Loucy (cell line): ENCODE data around the gene SCRN1.

Experiments
- H2AFZ ChIP-seq: fragments of 200-600 bp; sonication (generic); 2 replicates; pipeline ENCODE4 v1.6.0; 2016; ENCODE audit warnings: antibody characterized with exemption, mild to moderate bottlenecking, low read length, moderate library complexity
- H3F3A ChIP-seq: fragments of 200-600 bp; 2 replicates; pipeline ENCODE4 v1.6.0; 2016; ENCODE audit warnings: antibody characterized with exemption, low read depth, mild to moderate bottlenecking
- H3K27me3 ChIP-seq: fragments of 200-600 bp; sonication (generic); 2 replicates; pipeline ENCODE4 v1.6.1; 2014; ENCODE audit warnings: low read length, mild to moderate bottlenecking; ENCODE audit not compliant: insufficient read depth, poor library complexity, severe bottlenecking
- H3K36me3 ChIP-seq: fragments of 200-600 bp; sonication (generic); 2 replicates; pipeline ENCODE4 v1.6.1; 2016; ENCODE audit warnings: low read length; ENCODE audit not compliant: insufficient read depth
- H3K4me1 ChIP-seq: fragments of 200-600 bp; sonication (generic); 2 replicates; pipeline ENCODE4 v1.5.1; 2014; ENCODE audit warnings: low read length, mild to moderate bottlenecking; ENCODE audit not compliant: insufficient read depth, poor library complexity, severe bottlenecking
- H3K4me2 ChIP-seq: fragments of 200-600 bp; sonication (generic); 2 replicates; pipeline ENCODE4 v1.6.0; 2014; ENCODE audit warnings: antibody characterized with exemption, low read length, low read depth, mild to moderate bottlenecking; ENCODE audit not compliant: poor library complexity, severe bottlenecking
- H3K4me3 ChIP-seq: fragments of 200-600 bp; sonication (generic); 2 replicates; pipeline ENCODE4 v1.5.1; 2014; ENCODE audit warnings: low read length, mild to moderate bottlenecking, mixed read lengths; ENCODE audit not compliant: poor library complexity, severe bottlenecking
- H3K79me2 ChIP-seq: fragments of 200-600 bp; sonication (generic); 2 replicates; pipeline ENCODE4 v1.6.1; 2014; ENCODE audit warnings: low read length; ENCODE audit not compliant: insufficient read depth
- H3K9ac ChIP-seq: fragments of 200-600 bp; sonication (generic); 2 replicates; pipeline ENCODE4 v1.6.0; 2014; ENCODE audit warnings: mild to moderate bottlenecking, low read depth, low read length, moderate library complexity; ENCODE audit not compliant: poor library complexity, severe bottlenecking
- H3K9me2 ChIP-seq: fragments of 200-600 bp; sonication (generic); replicated peaks from 2 replicates; pipeline ENCODE4 v1.6.1; 2016; ENCODE audit warnings: low read depth, low read length, mixed read lengths
- H3K9me3 ChIP-seq: fragments of 200-600 bp; sonication (generic); 2 replicates; pipeline ENCODE4 v1.6.1; 2014; ENCODE audit warnings: mild to moderate bottlenecking, antibody characterized with exemption, low read length, low read depth; ENCODE audit not compliant: insufficient read depth
- H4K20me1 ChIP-seq: fragments of 200-600 bp; sonication (generic); 2 replicates; pipeline ENCODE4 v1.6.0; 2014; ENCODE audit warnings: antibody characterized with exemption, low read length, mild to moderate bottlenecking; ENCODE audit not compliant: insufficient read depth, poor library complexity, severe bottlenecking
- EZH2phosphoT487 ChIP-seq: fragments of 200-600 bp; IDR thresholded peaks from 2 replicates; pipeline ENCODE4 v1.6.1; 2018; ENCODE audit warnings: antibody characterized with exemption, mild to moderate bottlenecking, moderate library complexity, borderline replicate concordance
- TF ChIP-seq, protein P1 (sequence below): fragments of 200-600 bp; sonication (generic); conservative IDR thresholded peaks from 2 replicates; pipeline ENCODE4 v1.5.1; 2014; ENCODE audit warnings: mild to moderate bottlenecking, antibody characterized with exemption, low read length

The SCRN1 gene

GRCh38 chr7:29886827-29887226 lies 102.8 kb downstream of the SCRN1 start:
- H3K4me1 ChIP-seq, result no peaks in the 10 kb centered on the region
- no peaks in the 10 kb centered on the region for H4K20me1 ChIP-seq
- H3K79me2 ChIP-seq, result no peaks in the 10 kb centered on the region
- no peaks in the 10 kb centered on the region for H3K9me3 ChIP-seq
- H3K9me2 ChIP-seq, result no peaks in the 10 kb centered on the region
- TF ChIP-seq, protein P1, sequence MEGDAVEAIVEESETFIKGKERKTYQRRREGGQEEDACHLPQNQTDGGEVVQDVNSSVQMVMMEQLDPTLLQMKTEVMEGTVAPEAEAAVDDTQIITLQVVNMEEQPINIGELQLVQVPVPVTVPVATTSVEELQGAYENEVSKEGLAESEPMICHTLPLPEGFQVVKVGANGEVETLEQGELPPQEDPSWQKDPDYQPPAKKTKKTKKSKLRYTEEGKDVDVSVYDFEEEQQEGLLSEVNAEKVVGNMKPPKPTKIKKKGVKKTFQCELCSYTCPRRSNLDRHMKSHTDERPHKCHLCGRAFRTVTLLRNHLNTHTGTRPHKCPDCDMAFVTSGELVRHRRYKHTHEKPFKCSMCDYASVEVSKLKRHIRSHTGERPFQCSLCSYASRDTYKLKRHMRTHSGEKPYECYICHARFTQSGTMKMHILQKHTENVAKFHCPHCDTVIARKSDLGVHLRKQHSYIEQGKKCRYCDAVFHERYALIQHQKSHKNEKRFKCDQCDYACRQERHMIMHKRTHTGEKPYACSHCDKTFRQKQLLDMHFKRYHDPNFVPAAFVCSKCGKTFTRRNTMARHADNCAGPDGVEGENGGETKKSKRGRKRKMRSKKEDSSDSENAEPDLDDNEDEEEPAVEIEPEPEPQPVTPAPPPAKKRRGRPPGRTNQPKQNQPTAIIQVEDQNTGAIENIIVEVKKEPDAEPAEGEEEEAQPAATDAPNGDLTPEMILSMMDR, result no peak
- no peak for TF ChIP-seq EZH2phosphoT487
- no peak overlapping the region for H2AFZ ChIP-seq
- H3F3A ChIP-seq, result no peaks in the 10 kb centered on the region
- no peak overlapping the region for H3K9ac ChIP-seq
- no peaks in the 10 kb centered on the region for H3K27me3 ChIP-seq
- no peaks in the 10 kb centered on the region for H3K36me3 ChIP-seq
- no peak overlapping the region for H3K4me3 ChIP-seq
- no peak overlapping the region for H3K4me2 ChIP-seq

GRCh38 chr7:29885626-29886025 lies 104.0 kb downstream of the SCRN1 start:
- H4K20me1 ChIP-seq, result no peaks in the 10 kb centered on the region
- no peaks in the 10 kb centered on the region for H3K36me3 ChIP-seq
- H3K9me3 ChIP-seq, result no peaks in the 10 kb centered on the region
- no peaks in the 10 kb centered on the region for H3K4me1 ChIP-seq
- no peaks in the 10 kb centered on the region for H3F3A ChIP-seq
- H3K79me2 ChIP-seq, result no peaks in the 10 kb centered on the region
- H3K9ac ChIP-seq, result no peak overlapping the region
- H3K4me2 ChIP-seq, result no peak overlapping the region
- no peak for TF ChIP-seq EZH2phosphoT487
- TF ChIP-seq, protein P1, result no peak
- H3K9me2 ChIP-seq, result no peaks in the 10 kb centered on the region
- H3K27me3 ChIP-seq, result no peaks in the 10 kb centered on the region
- H3K4me3 ChIP-seq, result no peak overlapping the region
- no peak overlapping the region for H2AFZ ChIP-seq

DNA sequence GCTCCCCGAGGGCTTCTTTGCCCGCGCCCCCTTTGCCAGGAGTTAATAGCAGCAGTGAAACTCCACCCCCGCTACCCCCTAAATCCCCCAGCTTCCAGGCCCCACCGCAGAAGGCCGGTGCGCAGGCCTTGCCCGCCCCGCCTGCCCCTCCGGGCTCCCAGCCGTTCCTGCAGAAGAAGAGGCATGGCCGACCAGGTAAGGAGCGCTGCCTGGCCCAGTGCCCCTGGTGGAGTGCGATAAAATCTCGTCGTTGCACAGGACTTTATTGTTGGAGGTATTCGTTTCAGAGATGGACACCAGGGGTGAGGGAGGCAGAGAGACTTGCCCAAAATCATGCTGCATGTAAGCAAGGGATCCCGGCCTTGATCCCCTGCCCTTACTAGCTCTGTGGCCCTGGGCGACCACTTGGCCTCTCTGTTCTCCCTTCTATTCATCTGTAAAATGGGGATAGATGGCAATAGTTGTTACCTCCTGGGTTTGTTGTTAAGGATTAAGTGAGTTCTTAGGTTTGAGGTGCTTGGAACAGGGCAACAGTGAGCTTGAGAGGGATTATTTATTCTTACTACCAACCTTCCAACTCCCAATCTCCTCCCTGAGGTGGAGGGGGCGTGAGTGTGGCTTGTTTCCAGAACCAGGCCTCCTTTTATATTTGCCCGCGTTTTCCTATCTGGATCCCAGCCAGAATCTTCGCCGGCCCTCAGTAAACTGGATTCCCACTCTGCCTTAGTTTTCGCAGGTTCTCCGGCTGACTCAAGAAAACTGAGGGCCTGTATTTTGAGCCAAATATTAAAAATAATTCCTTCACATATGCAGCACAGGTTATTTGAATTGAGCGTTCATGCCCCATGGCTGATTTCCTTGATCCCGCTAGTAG lies 105.0 kb downstream of the SCRN1 start:
- Histone ChIP-seq H3K27me3 (no peaks in the 10 kb centered on the region), H3K9me2 (no peaks in the 10 kb centered on the region), H3K4me3 (no peak overlapping the region), H3K4me2 (no peak overlapping the region), H4K20me1 (no peaks in the 10 kb centered on the region), H3K9ac (no peak overlapping the region), H3K9me3 (no peaks in the 10 kb centered on the region), H3F3A (no peaks in the 10 kb centered on the region), H3K79me2 (no peaks in the 10 kb centered on the region), H2AFZ (no peak overlapping the region), H3K36me3 (no peaks in the 10 kb centered on the region), H3K4me1 (no peaks in the 10 kb centered on the region)
- TF ChIP-seq, protein P1, result no peak
- TF ChIP-seq EZH2phosphoT487, result no peak
